ENCODE measurements around the gene SLC35F5.

GRCh38 chr2:113757138-113757657 is 756 bp upstream of the SLC35F5 start:
- TF ChIP-seq CTCF (conservative IDR thresholded peaks at IDR 0.05; ENCODE audit: low read depth, low read length) (no peak), RAD21 (IDR thresholded peaks at IDR 0.05; ENCODE audit: low read length) (no peak), POLR2A (IDR thresholded peaks at IDR 0.05; ENCODE audit: low read depth, low read length) (no peak), RFX5 (IDR thresholded peaks at IDR 0.05; ENCODE audit: low read depth, low read length) (no peak), RCOR1 (IDR thresholded peaks at IDR 0.05; ENCODE audit: insufficient replicate concordance, low read length) (no peak), MAFK (IDR thresholded peaks at IDR 0.05; ENCODE audit: low read depth, low read length) (peak; percentile 54; the same call in 1 of the 2 replicates), CHD1 (IDR thresholded peaks at IDR 0.05; ENCODE audit: low read depth, low read length) (no peak), SMC3 (IDR thresholded peaks at IDR 0.05; ENCODE audit: low read depth, low read length) (no peak), CEBPB (IDR thresholded peaks at IDR 0.05; ENCODE audit: low read depth, low read length) (no peak), MAZ (IDR thresholded peaks at IDR 0.05; ENCODE audit: borderline replicate concordance, low read depth, low read length) (no peak), FOS (IDR thresholded peaks at IDR 0.05; ENCODE audit: low read depth, low read length) (no peak), MXI1 (IDR thresholded peaks at IDR 0.05; ENCODE audit: borderline replicate concordance, low read depth, low read length) (no peak)
